H1 (cell line): ENCODE data around the gene LPP. TPM values are rescaled to one million over a fixed set of nuclear protein-coding genes. Genes with fewer than 3 reads are reported as not detected.

Experiments
- CTCF ChIA-PET: fragments of 300-600 bp; sonication (Branson Sonifier 250); formaldehyde crosslinking; loops from one replicate; lab custom pipeline; 2021; ENCODE audit not compliant: partially characterized antibody; lab: Charles Lee
- POLR2A ChIA-PET: fragments of 300-600 bp; sonication (Branson Sonifier 250); formaldehyde crosslinking; loops from one replicate; lab custom pipeline; 2021; ENCODE audit warnings: inconsistent platforms; ENCODE audit not compliant: partially characterized antibody; lab: Charles Lee
- DNase-seq, 2 experiments: peaks; one replicate each; pipeline versions ENCODE4 v3.0.0 to v3.0.0-alpha.2; 2010 to 2022; ENCODE audit warnings: low spot score in 2 of 2, low read depth in 1 of 2, mixed read lengths in 1 of 2
- FAIRE-seq: peaks from 2 replicates; lab custom pipeline; 2011; peaks lifted over from hg19 to GRCh38; lab: Jason Lieb, UNC
- H2AFZ ChIP-seq: 2 replicates; pipeline ENCODE4 v1.8.1; 2012; ENCODE audit warnings: low read length, inconsistent platforms
- H2AK5ac ChIP-seq: 2 replicates; pipeline ENCODE4 v1.6.1; 2013; ENCODE audit warnings: low read depth, low read length
- H2BK120ac ChIP-seq: replicated peaks from 2 replicates; pipeline ENCODE3; 2013; ENCODE audit warnings: low read depth, low read length, inconsistent platforms
- H2BK12ac ChIP-seq: 2 replicates; pipeline ENCODE4 v1.6.1; 2013; ENCODE audit warnings: low read depth, low read length
- H2BK15ac ChIP-seq: 2 replicates; pipeline ENCODE4 v1.6.1; 2013; ENCODE audit warnings: low read length
- H2BK20ac ChIP-seq: 2 replicates; pipeline ENCODE4 v1.6.1; 2013; ENCODE audit warnings: low read length
- H2BK5ac ChIP-seq: 2 replicates; pipeline ENCODE4 v1.6.1; 2013; ENCODE audit warnings: low read depth, low read length
- H3K14ac ChIP-seq: 2 replicates; pipeline ENCODE4 v1.6.1; 2013; ENCODE audit warnings: inconsistent platforms; ENCODE audit not compliant: insufficient read length
- H3K18ac ChIP-seq: 2 replicates; pipeline ENCODE4 v1.6.1; 2013; ENCODE audit warnings: low read length; ENCODE audit errors: extremely low read depth
- H3K23ac ChIP-seq: 2 replicates; pipeline ENCODE4 v1.6.1; 2013; ENCODE audit warnings: inconsistent platforms; ENCODE audit not compliant: insufficient read length
- H3K23me2 ChIP-seq: 2 replicates; pipeline ENCODE4 v1.6.1; 2013; ENCODE audit warnings: low read depth, low read length
- H3K27ac ChIP-seq: 2 replicates; pipeline ENCODE4 v1.6.1; 2011; ENCODE audit warnings: low read depth, low read length, inconsistent platforms
- H3K27me3 ChIP-seq, 4 experiments: replicated peaks in 1 of 4; 1 replicate in 1 of 4; 2 replicates in 3 of 4; pipeline versions ENCODE4 v1.6.1 to v1.8.1; 2011 to 2013; ENCODE audit warnings: low read length in 3 of 4, mild to moderate bottlenecking in 3 of 4, inconsistent platforms in 2 of 4, mixed read lengths in 2 of 4, moderate library complexity in 1 of 4; ENCODE audit not compliant: control insufficient read depth in 3 of 4, insufficient read depth in 3 of 4; ENCODE audit errors: extremely low read depth in 1 of 4
- H3K36me3 ChIP-seq, 4 experiments: 2 replicates each; pipeline versions ENCODE4 v1.6.1 to v1.8.1; 2011 to 2013; ENCODE audit warnings: mild to moderate bottlenecking in 4 of 4, low read length in 3 of 4, moderate library complexity in 2 of 4, control low read depth in 1 of 4, inconsistent platforms in 1 of 4; ENCODE audit not compliant: insufficient read depth in 4 of 4, control insufficient read depth in 2 of 4
- H3K4ac ChIP-seq: replicated peaks from 2 replicates; pipeline ENCODE3; 2013; ENCODE audit warnings: low read length, low read depth, mixed read lengths, inconsistent platforms; ENCODE audit not compliant: insufficient read length
- H3K4me1 ChIP-seq, 4 experiments: replicated peaks in 1 of 4; 1 replicate in 1 of 4; 2 replicates in 3 of 4; pipeline versions ENCODE4 v1.6.1 to v1.8.1; 2011 to 2013; ENCODE audit warnings: low read length in 3 of 4, inconsistent platforms in 2 of 4, mixed read lengths in 1 of 4; ENCODE audit not compliant: insufficient read depth in 4 of 4, control insufficient read depth in 3 of 4
- H3K4me2 ChIP-seq, 2 experiments: 2 replicates each; pipeline versions ENCODE4 v1.6.1 to v1.8.1; 2011 to 2013; ENCODE audit warnings: low read depth in 2 of 2, low read length in 2 of 2, control low read depth in 1 of 2, inconsistent platforms in 1 of 2, mild to moderate bottlenecking in 1 of 2; ENCODE audit not compliant: insufficient read depth in 1 of 2
- H3K4me3 ChIP-seq, 4 experiments: fragments of 200-600, 300-600 bp in 1 of 4; sonication (generic), shearing (Covaris generic), sonication (Bioruptor Twin) in 1 of 4; 2 replicates each; pipeline versions ENCODE4 v1.5.1 to v1.8.1; 2011 to 2016; ENCODE audit warnings: low read length in 4 of 4, low read depth in 3 of 4, control low read depth in 2 of 4, inconsistent platforms in 2 of 4, mild to moderate bottlenecking in 2 of 4, mixed read lengths in 1 of 4, moderate library complexity in 1 of 4; ENCODE audit not compliant: insufficient read depth in 2 of 4; ENCODE audit errors: extremely low read depth in 1 of 4
- H3K56ac ChIP-seq: replicated peaks from 2 replicates; pipeline ENCODE3; 2013; ENCODE audit warnings: low read depth, mild to moderate bottlenecking, mixed read lengths, low read length, inconsistent platforms; ENCODE audit not compliant: insufficient read length
- H3K79me1 ChIP-seq: 2 replicates; pipeline ENCODE4 v1.6.1; 2013; ENCODE audit warnings: low read depth, low read length, control low read depth
- H3K79me2 ChIP-seq, 2 experiments: 2 replicates each; pipeline versions ENCODE4 v1.6.1 to v1.8.1; 2012 to 2013; ENCODE audit warnings: low read length in 2 of 2, mild to moderate bottlenecking in 2 of 2, inconsistent platforms in 1 of 2; ENCODE audit not compliant: insufficient read depth in 2 of 2, control insufficient read depth in 1 of 2
- H3K9ac ChIP-seq, 4 experiments: replicated peaks in 1 of 4; 1 replicate in 1 of 4; 2 replicates in 3 of 4; pipeline versions ENCODE4 v1.6.1 to v1.8.1; 2011 to 2013; ENCODE audit warnings: low read depth in 3 of 4, low read length in 3 of 4, control low read depth in 2 of 4, mild to moderate bottlenecking in 2 of 4, moderate library complexity in 2 of 4, inconsistent platforms in 1 of 4; ENCODE audit errors: extremely low read depth in 1 of 4
- H3K9me3 ChIP-seq, 2 experiments: 2 replicates each; pipeline versions ENCODE4 v1.6.1 to v1.8.1; 2012 to 2013; ENCODE audit warnings: mild to moderate bottlenecking in 2 of 2, moderate library complexity in 2 of 2, control low read depth in 1 of 2, inconsistent platforms in 1 of 2, low read depth in 1 of 2, low read length in 1 of 2, mixed read lengths in 1 of 2; ENCODE audit not compliant: insufficient read depth in 2 of 2
- H4K20me1 ChIP-seq, 2 experiments: replicated peaks in 1 of 2; 2 replicates each; pipeline versions ENCODE3 to v1.8.1; 2011 to 2013; ENCODE audit warnings: inconsistent platforms in 2 of 2, low read length in 2 of 2, mild to moderate bottlenecking in 1 of 2; ENCODE audit not compliant: insufficient read depth in 2 of 2, control insufficient read depth in 1 of 2
- H4K5ac ChIP-seq: 2 replicates; pipeline ENCODE4 v1.6.1; 2013; ENCODE audit warnings: low read length, low read depth, mixed read lengths, inconsistent platforms; ENCODE audit not compliant: insufficient read length
- H4K8ac ChIP-seq: 2 replicates; pipeline ENCODE4 v1.8.0; 2013; ENCODE audit warnings: mild to moderate bottlenecking, moderate library complexity, low read length, inconsistent platforms; ENCODE audit not compliant: insufficient read depth; ENCODE audit errors: extremely low read depth
- H4K91ac ChIP-seq: replicated peaks from 2 replicates; pipeline ENCODE3; 2013; ENCODE audit warnings: low read length, mixed read lengths, inconsistent platforms; ENCODE audit not compliant: insufficient read length
- WGBS, 2 experiments: shearing (Covaris generic) in 1 of 2; methylation state at CpG; one replicate each; pipeline versions ENCODE4 v1.1.6 to v1.1.7; 2013 to 2015; ENCODE audit warnings: low lambda C conversion rate in 2 of 2, mixed read lengths in 2 of 2, inconsistent platforms in 1 of 2, low coverage in 1 of 2, missing lambda C conversion rate in 1 of 2; ENCODE audit not compliant: insufficient replicate concordance in 2 of 2, insufficient coverage in 1 of 2, insufficient read length in 1 of 2; ENCODE audit errors: extremely low coverage in 1 of 2, missing lambda C conversion rate in 1 of 2; 5-methylcytosine and 5-hydroxymethylcytosine counted together
- polyA plus RNA-seq, 7 experiments: library from polyadenylated mRNA; depleted of rRNA in 3 of 7; stranded (reverse) in 5 of 7; unstranded in 2 of 7; fragments of >200 nt in 5 of 7; fragments of 200-250 nt in 2 of 7; gene quantifications; 1 replicate in 5 of 7; 2 replicates in 1 of 7; 4 replicates in 1 of 7; pipeline versions ENCODE4 v1.2.1 to v1.2.3, GENCODE V29; 2011 to 2013; ENCODE audit warnings: missing spikeins in 2 of 7, mixed read lengths in 2 of 7
- total RNA-seq: library from RNA; stranded (reverse); fragmentation: NEBNext Ultra II Directional; extraction: Animal tissue kit (Norgen Biotek cat#: 25700); gene quantifications from 2 replicates; pipeline ENCODE4 v1.2.1, GENCODE V29; 2021

Gene LPP
- total and polyA plus RNA-seq, 2 of the 8 experiments (the other 6 are each of a cell fraction or from before 2014, with no cell fraction given) = 10.0 to 53.3 TPM

GRCh38 chr3:188568736-188569135 is 414.8 kb downstream of the LPP start:
- Histone ChIP-seq H3K9ac (no peak overlapping the region; a peak in 1 of 7 replicates), H2BK5ac (no peak overlapping the region), H2AFZ (no peak overlapping the region), H3K27ac (no peak overlapping the region), H4K91ac (no peak overlapping the region), H2BK20ac (no peak overlapping the region), H3K4ac (no peak overlapping the region), H3K14ac (no peak overlapping the region), H4K8ac (no peak overlapping the region), H3K9me3 (no peaks in the 10 kb centered on the region), H2BK12ac (no peak overlapping the region), H4K5ac (no peak overlapping the region), H4K20me1 (no peaks in the 10 kb centered on the region), H3K79me1 (no peaks in the 10 kb centered on the region), H3K27me3 (no peaks in the 10 kb centered on the region), H2AK5ac (no peak overlapping the region), H3K23me2 (no peaks in the 10 kb centered on the region), H3K4me2 (no peak overlapping the region), H3K18ac (no peak overlapping the region), H2BK120ac (no peak overlapping the region), H3K79me2 (no peaks in the 10 kb centered on the region), H3K4me1 (no peaks in the 10 kb centered on the region), H2BK15ac (no peak overlapping the region), H3K36me3 (no peaks in the 10 kb centered on the region), H3K23ac (no peak overlapping the region), H3K4me3 (no peak overlapping the region), H3K56ac (no peak overlapping the region)
- POLR2A ChIA-PET = no interaction called here
- DNase-seq (no peak), FAIRE-seq (no peak)
- WGBS, 2 experiments = 83% methylated on average over 3 of the region's 3 CpGs; no CpG with 5 or more reads in 1 of the 2 experiments
- CTCF ChIA-PET = interaction anchor here (1.5 kb wide), 1 partner anchor 180 kb away, joined by 4 read pairs; no protein-coding TSS in a partner anchor
